Stimulated activated CD4-positive, alpha-beta T cell treated with anti-CD3 and anti-CD28 coated beads, Interleukin-12 subunit alpha, Interleukin-12 subunit beta, amount 100 ng/mL, for 48 hours (primary cell): Measurements from ENCODE around the gene AFF2.
A peak's percentile ranks its signal among the peaks of the same experiment; 100 is the strongest.

Source experiments
- DNase-seq, 3 donors: peaks; one replicate each; pipeline ENCODE4 v3.0.0-alpha.2; 2020; ENCODE audit warnings: low read depth in 2 of 3, low spot score in 1 of 3

Gene AFF2

GRCh38 chrX:148500423-148501385 is at the start of gene AFF2:
Gene AFF2 (plus strand): TSS chrX:148500617. CDS start chrX:148501098, 481 bp downstream.
- peak in 2 of 3 donors; percentile 18 to 22 for DNase-seq

DNA sequence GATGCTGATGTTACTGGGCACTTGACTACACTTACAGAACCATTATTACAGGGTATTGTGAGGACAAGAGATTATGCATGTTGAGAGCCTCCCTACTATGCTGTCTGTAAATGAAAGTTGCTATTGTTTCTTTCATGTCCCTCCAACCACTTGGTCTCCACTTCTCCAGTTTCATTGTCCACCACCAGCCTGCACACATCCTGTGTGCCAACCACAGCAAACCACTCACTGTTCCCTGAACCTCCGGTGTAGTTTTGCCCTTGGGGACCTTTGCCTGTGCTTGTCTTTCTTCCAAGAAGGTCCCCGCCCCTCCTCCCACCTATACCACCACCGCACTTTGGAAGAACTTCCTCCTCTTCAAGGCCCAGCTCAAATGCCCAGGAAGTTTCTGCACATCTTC is 43.1 kb upstream of the AFF2 start:
- DNase-seq = no peak

- DNase-seq = no peak
These were observed 41.1 kb upstream of the AFF2 start for GRCh38 chrX:148459343-148459742.

GRCh38 chrX:148466292-148466691 is 34.1 kb upstream of the AFF2 start:
- DNase-seq = no peak

DNA sequence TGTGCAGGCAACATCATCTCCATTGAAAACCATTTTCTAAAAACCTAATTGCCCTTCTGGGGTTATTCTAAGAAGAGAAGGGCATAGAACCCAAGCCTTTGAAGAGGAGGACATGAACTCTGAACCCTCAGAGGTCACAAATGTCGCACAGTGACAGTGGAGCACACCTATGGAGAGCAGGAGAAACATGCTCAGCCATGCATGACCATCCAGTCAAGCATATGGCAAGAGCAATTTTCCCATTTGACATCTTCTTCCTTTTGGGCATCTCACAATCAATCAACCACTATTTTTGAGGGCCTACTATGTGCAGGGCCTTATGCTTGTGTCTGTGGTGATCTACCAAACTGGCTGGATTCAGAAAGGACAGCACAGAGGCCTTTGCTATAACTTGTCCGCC is 30.1 kb upstream of the AFF2 start:
- DNase-seq = no peak

- no peak for DNase-seq
These were observed 26.4 kb upstream of the AFF2 start for GRCh38 chrX:148474030-148474429.

DNA sequence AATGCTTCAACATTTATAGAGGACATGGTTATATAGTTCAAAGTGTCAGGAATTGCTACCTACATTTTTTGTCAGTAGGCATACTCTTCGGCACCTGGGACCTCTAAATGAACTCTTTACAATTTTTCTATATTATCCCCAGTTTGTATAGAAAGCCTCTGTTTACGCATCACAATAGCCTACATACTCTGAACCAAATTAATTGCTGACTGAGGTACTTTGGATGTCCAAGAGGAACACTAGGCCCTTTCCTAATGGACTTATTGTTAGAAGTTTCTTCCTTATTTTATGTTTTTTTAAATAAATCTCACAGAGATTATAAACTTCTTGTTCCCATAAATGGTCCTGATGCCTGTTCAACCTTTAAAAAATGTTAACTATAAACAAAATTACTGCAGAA is 8.4 kb upstream of the AFF2 start:
- DNase-seq = no peak

GRCh38 chrX:148495176-148495575 is 5.2 kb upstream of the AFF2 start:
- no peak for DNase-seq

GRCh38 chrX:148498067-148498466 is 2.4 kb upstream of the AFF2 start:
- DNase-seq = no peak

- no peak for DNase-seq
These were observed 587 bp upstream of the AFF2 start for GRCh38 chrX:148499638-148500422.

- peak in 1 of 3 donors; percentile 3 for DNase-seq
These were observed 1.1 kb downstream of the AFF2 start for GRCh38 chrX:148501386-148502066.

DNA sequence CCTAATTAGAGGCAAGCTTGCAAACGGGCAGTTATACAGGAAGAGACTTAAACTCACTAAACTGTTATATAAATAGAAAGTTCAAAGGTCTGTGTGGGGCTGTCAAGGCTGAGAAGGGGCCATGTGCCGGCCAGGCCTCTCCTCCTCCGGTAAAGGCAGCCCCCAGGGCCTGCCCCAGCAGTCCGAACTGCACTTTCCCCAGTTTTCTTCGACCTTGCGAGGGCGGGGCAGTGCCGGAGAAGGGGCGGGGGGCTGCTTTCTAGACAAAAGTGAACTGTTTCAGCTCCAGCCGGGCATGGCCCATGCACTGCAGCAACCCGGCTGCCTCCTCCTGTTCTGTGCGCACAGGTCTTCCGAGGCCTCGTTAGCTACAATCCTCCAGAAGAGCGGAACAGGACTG is 4.1 kb downstream of the AFF2 start:
- DNase-seq = no peak

DNA sequence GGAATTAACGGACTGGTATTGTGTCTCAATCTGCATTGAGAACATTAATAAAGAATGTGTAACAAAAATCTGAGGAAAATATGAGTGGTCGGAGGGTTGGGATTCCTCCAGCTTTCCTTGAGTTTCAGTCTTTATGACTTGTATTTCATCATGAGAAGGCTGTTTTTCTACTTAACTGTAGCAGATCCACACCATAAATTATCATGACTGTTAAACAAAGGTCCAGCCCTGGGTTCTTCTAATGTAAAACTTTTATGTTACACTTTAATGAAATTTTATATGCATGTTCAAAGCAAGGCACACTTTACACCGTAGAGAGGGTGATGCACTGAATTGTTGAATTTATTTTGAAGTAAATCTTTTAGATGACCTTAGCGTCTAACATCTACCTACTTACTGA is 7.0 kb downstream of the AFF2 start:
- no peak for DNase-seq

DNA sequence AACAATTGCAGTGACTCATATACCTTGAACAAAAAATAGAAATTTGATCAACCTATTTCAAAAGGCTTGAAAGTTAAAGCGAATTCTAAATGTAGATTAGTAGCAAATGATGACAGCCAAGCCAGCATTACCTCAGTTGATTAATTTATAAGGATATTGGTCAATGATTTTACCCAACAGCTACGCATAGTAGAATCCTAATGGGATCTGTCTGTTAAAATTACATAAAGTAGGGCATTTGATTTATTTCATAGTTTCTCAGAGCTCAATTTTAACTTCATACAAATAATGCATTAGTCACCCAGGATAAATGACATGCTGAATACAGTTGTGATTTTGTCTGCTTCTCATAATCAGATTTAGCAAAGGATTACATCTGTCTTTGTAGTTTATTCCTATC is 12.0 kb downstream of the AFF2 start:
- DNase-seq = no peak

DNA sequence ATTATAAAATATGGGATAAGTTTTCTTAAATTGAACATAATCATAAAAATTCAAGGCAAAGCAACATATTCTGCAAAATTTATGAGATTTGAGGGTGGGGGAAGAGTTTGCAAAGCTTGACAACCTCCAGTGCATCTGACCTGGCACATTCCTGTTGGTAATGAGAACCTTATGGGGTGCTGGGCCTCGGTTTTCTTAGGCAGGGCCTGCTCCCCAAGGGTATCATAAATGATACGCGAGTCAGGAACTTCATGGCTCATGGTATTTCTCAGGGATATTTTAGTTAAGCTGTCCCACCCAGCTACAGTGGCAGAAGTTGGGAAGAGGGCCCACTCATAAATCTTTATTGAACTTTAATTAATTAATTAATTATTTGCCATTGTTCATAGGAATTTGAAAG is 13.2 kb downstream of the AFF2 start:
- no peak for DNase-seq

DNA sequence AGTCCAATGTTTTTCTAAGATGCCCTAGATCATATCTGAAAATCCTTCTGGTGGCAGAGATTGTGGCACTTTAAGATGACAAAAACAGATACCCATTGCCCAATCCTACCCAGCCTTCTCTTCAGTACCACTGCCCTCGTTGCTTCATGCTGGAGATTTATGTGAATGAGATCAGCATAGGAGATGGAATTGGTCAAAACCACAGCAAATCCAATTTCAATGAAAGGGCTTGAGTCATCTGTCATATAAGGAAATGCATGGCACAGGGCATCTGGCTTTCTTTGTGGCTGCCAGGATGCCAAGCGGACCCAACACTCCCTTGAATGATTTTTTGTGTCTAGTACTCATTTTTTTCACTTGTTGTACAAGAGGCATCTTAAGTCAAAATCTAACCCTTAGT is 16.8 kb downstream of the AFF2 start:
- DNase-seq = no peak

DNA sequence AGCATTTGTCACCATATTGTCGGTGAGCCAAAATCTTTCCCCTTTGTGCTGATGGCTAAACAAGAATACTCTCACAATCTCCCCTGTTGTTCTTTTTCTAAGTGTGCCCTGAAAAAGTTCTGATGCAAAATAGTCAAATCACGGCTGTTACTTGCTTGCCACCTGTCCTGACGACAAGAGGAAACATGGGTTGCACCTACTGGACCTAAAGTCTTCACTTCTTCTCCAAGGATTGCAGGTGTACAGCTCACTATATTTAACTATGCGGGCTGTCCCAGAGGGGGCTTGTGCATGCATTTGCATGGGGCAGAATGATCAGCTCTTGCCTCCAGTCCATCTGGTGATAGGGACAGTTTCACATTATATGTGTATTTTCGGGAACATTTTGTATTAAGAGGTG is 21.6 kb downstream of the AFF2 start:
- DNase-seq = no peak

- DNase-seq = no peak
These were observed 23.1 kb downstream of the AFF2 start for GRCh38 chrX:148523303-148524080.

GRCh38 chrX:148530464-148531077 is 30.2 kb downstream of the AFF2 start:
- no peak for DNase-seq

GRCh38 chrX:148534291-148534690 is 33.9 kb downstream of the AFF2 start:
- DNase-seq = no peak
